Right atrium auricular region (tissue), 2 donors: ENCODE measurements around the gene NSMCE1. TPM values are rescaled to one million over a fixed set of nuclear protein-coding genes. Genes with fewer than 3 reads are reported as not detected.

Experiments
- DNase-seq: peaks from one replicate; pipeline ENCODE4 v3.0.0-alpha.2; 2019; ENCODE audit warnings: low spot score
- H3K27ac ChIP-seq, 2 donors: fragments of 200-600 bp; sonication (generic); 1 replicate in 1 of 2; 2 replicates in 1 of 2; pipeline ENCODE4 v1.5.1; 2016 to 2019
- H3K27me3 ChIP-seq, 2 donors: fragments of 200-600 bp; sonication (generic); one replicate each; pipeline versions ENCODE4 v1.5.1 to v1.6.0; 2017 to 2019
- H3K36me3 ChIP-seq: fragments of 200-600 bp; sonication (generic); one replicate; pipeline ENCODE4 v1.5.1; 2016
- H3K4me1 ChIP-seq, 2 donors: fragments of 200-600 bp; sonication (generic); one replicate each; pipeline versions ENCODE4 v1.5.1 to v1.6.0; 2017 to 2019
- H3K4me3 ChIP-seq, 2 donors: fragments of 200-600 bp; sonication (generic); 1 replicate in 1 of 2; 2 replicates in 1 of 2; pipeline ENCODE4 v1.5.1; 2017 to 2019; ENCODE audit warnings: mild to moderate bottlenecking in 1 of 2, moderate library complexity in 1 of 2
- H3K9me3 ChIP-seq, 2 donors: fragments of 200-600 bp; sonication (generic); one replicate each; pipeline ENCODE4 v1.5.1; 2019
- CTCF ChIP-seq, 2 donors: fragments of 200-600 bp; sonication (generic); IDR thresholded peaks; one replicate each; pipeline ENCODE4 v1.5.1; 2019; ENCODE audit warnings: antibody characterized with exemption in 2 of 2
- total RNA-seq, 2 donors: library from RNA; depleted of rRNA; stranded (reverse); fragments of >200 nt; gene quantifications; one replicate each; pipeline ENCODE4 v1.1.0, GENCODE V29; 2016

Gene NSMCE1
- total RNA-seq, 2 donors from 2014 or later = 24.0 to 35.8 TPM

- Histone ChIP-seq H3K36me3 (peaks cover 17% of the 10 kb centered on the region), H3K4me3 (no peak overlapping the region), H3K27ac (no peak overlapping the region), H3K4me1 (peaks cover 0 to 14% of the 10 kb centered on the region in 2 donors), H3K27me3 (no peaks in the 10 kb centered on the region), H3K9me3 (no peaks in the 10 kb centered on the region)
- DNase-seq = no peak
- TF ChIP-seq CTCF (IDR thresholded peaks at IDR 0.05) = no peak
Measured at GRCh38 chr16:27259710-27260109, 8.9 kb downstream of the NSMCE1 start.

- no peak overlapping the region for H3K4me3 ChIP-seq
- DNase-seq = no peak
Measured at GRCh38 chr16:27258241-27258734, 10.3 kb downstream of the NSMCE1 start.

GRCh38 chr16:27257271-27257670, 11.3 kb downstream of the NSMCE1 start:
- no peak for DNase-seq
- no peak for TF ChIP-seq CTCF (IDR thresholded peaks at IDR 0.05)
- H3K36me3 ChIP-seq = peaks cover 17% of the 10 kb centered on the region
- no peaks in the 10 kb centered on the region for H3K27me3 ChIP-seq
- H3K9me3 ChIP-seq = no peaks in the 10 kb centered on the region
- peaks cover 0 to 31% of the 10 kb centered on the region in 2 donors for H3K4me1 ChIP-seq
- no peak overlapping the region for H3K4me3 ChIP-seq
- no peak overlapping the region for H3K27ac ChIP-seq

More at GRCh38 chr16:27258241-27258734, 10.3 kb downstream of the NSMCE1 start:
- no peaks in the 10 kb centered on the region for H3K27me3 ChIP-seq
- peak overlapping the region; percentile 19 to 51 for H3K27ac ChIP-seq
- peaks cover 0 to 28% of the 10 kb centered on the region in 2 donors for H3K4me1 ChIP-seq
- no peaks in the 10 kb centered on the region for H3K9me3 ChIP-seq
- H3K36me3 ChIP-seq = peaks cover 17% of the 10 kb centered on the region
- TF ChIP-seq CTCF (IDR thresholded peaks at IDR 0.05) = no peak

- H3K27me3 ChIP-seq = no peaks in the 10 kb centered on the region
- peaks cover 0 to 31% of the 10 kb centered on the region in 2 donors for H3K4me1 ChIP-seq
- H3K4me3 ChIP-seq = no peak overlapping the region
- H3K36me3 ChIP-seq = peaks cover 17% of the 10 kb centered on the region
- DNase-seq = no peak
- no peaks in the 10 kb centered on the region for H3K9me3 ChIP-seq
- no peak overlapping the region for H3K27ac ChIP-seq
- TF ChIP-seq CTCF (IDR thresholded peaks at IDR 0.05) = no peak
Measured at GRCh38 chr16:27256861-27257260, 11.7 kb downstream of the NSMCE1 start.

- H3K36me3 ChIP-seq = peaks cover 17% of the 10 kb centered on the region
- no peak overlapping the region for H3K4me3 ChIP-seq
- H3K27me3 ChIP-seq = no peaks in the 10 kb centered on the region
- H3K27ac ChIP-seq = peak overlapping the region in 1 of 2 donors; percentile 5
- no peak for TF ChIP-seq CTCF (IDR thresholded peaks at IDR 0.05)
- no peak for DNase-seq
- peaks cover 0 to 31% of the 10 kb centered on the region in 2 donors for H3K4me1 ChIP-seq
- H3K9me3 ChIP-seq = no peaks in the 10 kb centered on the region
Measured at GRCh38 chr16:27254262-27254811, 14.2 kb downstream of the NSMCE1 start.

GRCh38 chr16:27253526-27253930, 15.0 kb downstream of the NSMCE1 start:
- TF ChIP-seq CTCF (IDR thresholded peaks at IDR 0.05) = no peak
- Histone ChIP-seq H3K9me3 (no peaks in the 10 kb centered on the region), H3K36me3 (peaks cover 17% of the 10 kb centered on the region), H3K4me1 (peaks cover 0 to 26% of the 10 kb centered on the region in 2 donors), H3K27me3 (no peaks in the 10 kb centered on the region), H3K4me3 (no peak overlapping the region), H3K27ac (peak overlapping the region in 1 of 2 donors; percentile 38)
- DNase-seq = peak; percentile 57
